ENCODE measurements around the gene DACT2. TPM values are rescaled to one million over a fixed set of nuclear protein-coding genes. Genes with fewer than 3 reads are reported as not detected.

DACT2 gene
- total and polyA plus RNA-seq, 10 of the 15 experiments (the other 5 are each of a cell fraction or from before 2014, with no cell fraction given) = not detected

DNA sequence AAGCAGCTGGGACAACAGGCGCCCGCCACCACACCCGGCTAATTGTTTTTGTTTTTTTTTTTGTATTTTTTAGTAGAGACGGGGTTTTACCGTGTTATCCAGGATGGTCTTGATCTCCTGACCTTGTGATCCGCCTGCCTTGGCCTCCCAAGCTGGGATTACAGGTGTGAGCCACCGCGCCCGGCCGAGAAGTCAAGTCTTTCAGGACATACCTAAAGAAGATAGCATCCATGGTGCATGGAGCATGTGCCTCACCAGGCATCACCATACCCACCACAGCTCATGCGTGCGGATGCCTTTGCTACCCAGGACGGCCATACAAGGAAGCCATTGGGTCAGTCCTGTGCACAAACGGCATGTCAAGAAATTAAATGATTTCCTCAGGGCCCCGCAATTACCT, 60.8 kb downstream of the DACT2 start:
- Histone ChIP-seq H3K4me3 (no peak overlapping the region), H3K4me2 (ENCODE audit: control insufficient read depth, insufficient read depth) (no peak overlapping the region), H3K27me3 (replicated peaks in 1 of 2; ENCODE audit: control insufficient read depth in 2 of 2, insufficient read depth in 2 of 2, low read length in 1 of 2) (no peaks in the 10 kb centered on the region; a peak in 1 of 4 replicates), H3K4me1 (ENCODE audit: control insufficient read depth, insufficient read depth, low read length) (no peaks in the 10 kb centered on the region), H3K9me3 (replicated peaks; ENCODE audit: control insufficient read depth, insufficient read depth, low read length) (no peaks in the 10 kb centered on the region; the same call in 2 of the 3 replicates), H3K9ac (ENCODE audit: control insufficient read depth, insufficient read depth, low read length) (no peak overlapping the region), H4K20me1 (ENCODE audit: control insufficient read depth, insufficient read depth) (no peaks in the 10 kb centered on the region), H2AFZ (ENCODE audit: control insufficient read depth, low read depth, low read length) (no peak overlapping the region), H3K79me2 (ENCODE audit: control insufficient read depth, insufficient read depth, low read length) (no peaks in the 10 kb centered on the region), H3K27ac (ENCODE audit: control insufficient read depth, insufficient read depth) (no peak overlapping the region), H3K36me3 (ENCODE audit: control insufficient read depth in 2 of 2, insufficient read depth in 2 of 2, low read length in 1 of 2) (no peaks in the 10 kb centered on the region)
- ChIA-PET POLR2A (no interaction called here), SMC1A (ENCODE audit: uncharacterized antibody, unreplicated experiment) (no interaction called here), CTCF (no interaction called here), RAD21 (ENCODE audit: unreplicated experiment) (no interaction called here)
- ATAC-seq = no peak
- DNase-seq (ENCODE audit: low read depth, low spot score) = no peak
- FAIRE-seq = no peak
- intact Hi-C loops (cut with micrococcal nuclease; ENCODE audit: unreplicated experiment) = no loop called here
- in situ Hi-C loops (cut with MboI) = no loop called here
- 57% methylated on average over 15 of the region's 15 CpGs for WGBS (ENCODE audit: insufficient coverage, insufficient replicate concordance, low lambda C conversion rate, missing lambda C conversion rate)
- BruUV-seq (replicated peaks) = no TSS peak
- TF ChIP-seq CBX3 (IDR thresholded peaks at IDR 0.05; ENCODE audit: borderline replicate concordance, low read depth) = no peak
- TF ChIP-seq, protein P1, sequence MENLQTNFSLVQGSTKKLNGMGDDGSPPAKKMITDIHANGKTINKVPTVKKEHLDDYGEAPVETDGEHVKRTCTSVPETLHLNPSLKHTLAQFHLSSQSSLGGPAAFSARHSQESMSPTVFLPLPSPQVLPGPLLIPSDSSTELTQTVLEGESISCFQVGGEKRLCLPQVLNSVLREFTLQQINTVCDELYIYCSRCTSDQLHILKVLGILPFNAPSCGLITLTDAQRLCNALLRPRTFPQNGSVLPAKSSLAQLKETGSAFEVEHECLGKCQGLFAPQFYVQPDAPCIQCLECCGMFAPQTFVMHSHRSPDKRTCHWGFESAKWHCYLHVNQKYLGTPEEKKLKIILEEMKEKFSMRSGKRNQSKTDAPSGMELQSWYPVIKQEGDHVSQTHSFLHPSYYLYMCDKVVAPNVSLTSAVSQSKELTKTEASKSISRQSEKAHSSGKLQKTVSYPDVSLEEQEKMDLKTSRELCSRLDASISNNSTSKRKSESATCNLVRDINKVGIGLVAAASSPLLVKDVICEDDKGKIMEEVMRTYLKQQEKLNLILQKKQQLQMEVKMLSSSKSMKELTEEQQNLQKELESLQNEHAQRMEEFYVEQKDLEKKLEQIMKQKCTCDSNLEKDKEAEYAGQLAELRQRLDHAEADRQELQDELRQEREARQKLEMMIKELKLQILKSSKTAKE (IDR thresholded peaks at IDR 0.05; ENCODE audit: low read depth, poor library complexity, severe bottlenecking) = no peak
- TF ChIP-seq, protein P2, sequence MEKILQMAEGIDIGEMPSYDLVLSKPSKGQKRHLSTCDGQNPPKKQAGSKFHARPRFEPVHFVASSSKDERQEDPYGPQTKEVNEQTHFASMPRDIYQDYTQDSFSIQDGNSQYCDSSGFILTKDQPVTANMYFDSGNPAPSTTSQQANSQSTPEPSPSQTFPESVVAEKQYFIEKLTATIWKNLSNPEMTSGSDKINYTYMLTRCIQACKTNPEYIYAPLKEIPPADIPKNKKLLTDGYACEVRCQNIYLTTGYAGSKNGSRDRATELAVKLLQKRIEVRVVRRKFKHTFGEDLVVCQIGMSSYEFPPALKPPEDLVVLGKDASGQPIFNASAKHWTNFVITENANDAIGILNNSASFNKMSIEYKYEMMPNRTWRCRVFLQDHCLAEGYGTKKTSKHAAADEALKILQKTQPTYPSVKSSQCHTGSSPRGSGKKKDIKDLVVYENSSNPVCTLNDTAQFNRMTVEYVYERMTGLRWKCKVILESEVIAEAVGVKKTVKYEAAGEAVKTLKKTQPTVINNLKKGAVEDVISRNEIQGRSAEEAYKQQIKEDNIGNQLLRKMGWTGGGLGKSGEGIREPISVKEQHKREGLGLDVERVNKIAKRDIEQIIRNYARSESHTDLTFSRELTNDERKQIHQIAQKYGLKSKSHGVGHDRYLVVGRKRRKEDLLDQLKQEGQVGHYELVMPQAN (conservative IDR thresholded peaks at IDR 0.05) = no peak
- TF ChIP-seq SMAD1 (IDR thresholded peaks at IDR 0.05; ENCODE audit: low read depth, partially characterized antibody) = no peak
- TF ChIP-seq, protein P3, sequence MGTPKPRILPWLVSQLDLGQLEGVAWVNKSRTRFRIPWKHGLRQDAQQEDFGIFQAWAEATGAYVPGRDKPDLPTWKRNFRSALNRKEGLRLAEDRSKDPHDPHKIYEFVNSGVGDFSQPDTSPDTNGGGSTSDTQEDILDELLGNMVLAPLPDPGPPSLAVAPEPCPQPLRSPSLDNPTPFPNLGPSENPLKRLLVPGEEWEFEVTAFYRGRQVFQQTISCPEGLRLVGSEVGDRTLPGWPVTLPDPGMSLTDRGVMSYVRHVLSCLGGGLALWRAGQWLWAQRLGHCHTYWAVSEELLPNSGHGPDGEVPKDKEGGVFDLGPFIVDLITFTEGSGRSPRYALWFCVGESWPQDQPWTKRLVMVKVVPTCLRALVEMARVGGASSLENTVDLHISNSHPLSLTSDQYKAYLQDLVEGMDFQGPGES (IDR thresholded peaks at IDR 0.05) = no peak
- TF ChIP-seq NFYA (IDR thresholded peaks at IDR 0.05; ENCODE audit: borderline replicate concordance, low read depth, low read length) = no peak
- no peak for TF ChIP-seq ZNF24 (IDR thresholded peaks at IDR 0.05)
- TF ChIP-seq, protein P4, sequence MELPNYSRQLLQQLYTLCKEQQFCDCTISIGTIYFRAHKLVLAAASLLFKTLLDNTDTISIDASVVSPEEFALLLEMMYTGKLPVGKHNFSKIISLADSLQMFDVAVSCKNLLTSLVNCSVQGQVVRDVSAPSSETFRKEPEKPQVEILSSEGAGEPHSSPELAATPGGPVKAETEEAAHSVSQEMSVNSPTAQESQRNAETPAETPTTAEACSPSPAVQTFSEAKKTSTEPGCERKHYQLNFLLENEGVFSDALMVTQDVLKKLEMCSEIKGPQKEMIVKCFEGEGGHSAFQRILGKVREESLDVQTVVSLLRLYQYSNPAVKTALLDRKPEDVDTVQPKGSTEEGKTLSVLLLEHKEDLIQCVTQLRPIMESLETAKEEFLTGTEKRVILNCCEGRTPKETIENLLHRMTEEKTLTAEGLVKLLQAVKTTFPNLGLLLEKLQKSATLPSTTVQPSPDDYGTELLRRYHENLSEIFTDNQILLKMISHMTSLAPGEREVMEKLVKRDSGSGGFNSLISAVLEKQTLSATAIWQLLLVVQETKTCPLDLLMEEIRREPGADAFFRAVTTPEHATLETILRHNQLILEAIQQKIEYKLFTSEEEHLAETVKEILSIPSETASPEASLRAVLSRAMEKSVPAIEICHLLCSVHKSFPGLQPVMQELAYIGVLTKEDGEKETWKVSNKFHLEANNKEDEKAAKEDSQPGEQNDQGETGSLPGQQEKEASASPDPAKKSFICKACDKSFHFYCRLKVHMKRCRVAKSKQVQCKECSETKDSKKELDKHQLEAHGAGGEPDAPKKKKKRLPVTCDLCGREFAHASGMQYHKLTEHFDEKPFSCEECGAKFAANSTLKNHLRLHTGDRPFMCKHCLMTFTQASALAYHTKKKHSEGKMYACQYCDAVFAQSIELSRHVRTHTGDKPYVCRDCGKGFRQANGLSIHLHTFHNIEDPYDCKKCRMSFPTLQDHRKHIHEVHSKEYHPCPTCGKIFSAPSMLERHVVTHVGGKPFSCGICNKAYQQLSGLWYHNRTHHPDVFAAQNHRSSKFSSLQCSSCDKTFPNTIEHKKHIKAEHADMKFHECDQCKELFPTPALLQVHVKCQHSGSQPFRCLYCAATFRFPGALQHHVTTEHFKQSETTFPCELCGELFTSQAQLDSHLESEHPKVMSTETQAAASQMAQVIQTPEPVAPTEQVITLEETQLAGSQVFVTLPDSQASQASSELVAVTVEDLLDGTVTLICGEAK (IDR thresholded peaks at IDR 0.05; ENCODE audit: borderline replicate concordance) = no peak
- TF ChIP-seq, protein P5, sequence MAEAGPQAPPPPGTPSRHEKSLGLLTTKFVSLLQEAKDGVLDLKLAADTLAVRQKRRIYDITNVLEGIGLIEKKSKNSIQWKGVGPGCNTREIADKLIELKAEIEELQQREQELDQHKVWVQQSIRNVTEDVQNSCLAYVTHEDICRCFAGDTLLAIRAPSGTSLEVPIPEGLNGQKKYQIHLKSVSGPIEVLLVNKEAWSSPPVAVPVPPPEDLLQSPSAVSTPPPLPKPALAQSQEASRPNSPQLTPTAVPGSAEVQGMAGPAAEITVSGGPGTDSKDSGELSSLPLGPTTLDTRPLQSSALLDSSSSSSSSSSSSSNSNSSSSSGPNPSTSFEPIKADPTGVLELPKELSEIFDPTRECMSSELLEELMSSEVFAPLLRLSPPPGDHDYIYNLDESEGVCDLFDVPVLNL (IDR thresholded peaks at IDR 0.05; ENCODE audit: low read depth, low read length) = no peak
- no peak for TF ChIP-seq JUND (IDR thresholded peaks at IDR 0.05; ENCODE audit: low read depth, low read length)
